K562 (cell line): ENCODE results near the gene ZNF701. TPM values are rescaled to one million over a fixed set of nuclear protein-coding genes. Genes with fewer than 3 reads are reported as not detected.
"Not testable (repeated sequence)": the region's sequence is repeated elsewhere in the genome, so short reads cannot be mapped to it uniquely, and the experiment has no call there.

ENCODE experiments used
- ATAC-seq: fragments of 200-7000 bp; cut with Tn5 transposase; 3 replicates; pipeline ENCODE4 v1.9.1; 2020; ENCODE audit warnings: moderate library complexity
- BruUV-seq: library from RNA; stranded (reverse); fragments of 400-500 nt; replicated peaks from 2 replicates; lab custom pipeline; 2021; lab: Mats Ljungman, UMichigan
- CTCF ChIA-PET: fragments of 300-600 bp; formaldehyde crosslinking; extraction: SDS; loops from one replicate; lab custom pipeline; 2021; ENCODE audit warnings: low intra/inter-chr PET ratio; lab: Yijun Ruan, JAX
- POLR2A ChIA-PET: fragments of 300-600, 350-650 bp; sonication (Branson Sonifier 250); formaldehyde crosslinking; extraction: SDS; loops from one replicate; lab custom pipeline; 2021; ENCODE audit warnings: antibody characterized with exemption, inconsistent platforms; lab: Yijun Ruan, JAX
- DNase-seq, 4 experiments: peaks; one replicate each; pipeline versions ENCODE4 v3.0.0 to v3.0.0-alpha.2; 2011 to 2018; ENCODE audit warnings: low spot score in 3 of 4, mixed read lengths in 3 of 4; ENCODE audit errors: extremely low read depth in 1 of 4
- FAIRE-seq: peaks from 2 replicates; lab custom pipeline; 2011; peaks lifted over from hg19 to GRCh38; lab: Jason Lieb, UNC
- H2AFZ ChIP-seq: 2 replicates; pipeline ENCODE4 v1.6.0; 2011; ENCODE audit warnings: low read depth, low read length, control low read depth, inconsistent platforms
- H3K27ac ChIP-seq: fragments of 200-600 bp; 3 replicates; pipeline ENCODE4 v1.8.0; 2011; ENCODE audit warnings: low read depth, mild to moderate bottlenecking, control low read depth, inconsistent platforms, low read length, moderate library complexity, mixed read lengths; ENCODE audit errors: extremely low read depth
- H3K27me3 ChIP-seq, 2 experiments: fragments of 300-600 bp in 1 of 2; 2 replicates in 1 of 2; 3 replicates in 1 of 2; pipeline versions ENCODE4 v1.6.0 to v1.8.0; 2011; ENCODE audit warnings: inconsistent platforms in 2 of 2, low read length in 2 of 2, mild to moderate bottlenecking in 1 of 2, mixed read lengths in 1 of 2, moderate library complexity in 1 of 2; ENCODE audit not compliant: control insufficient read depth in 2 of 2, insufficient read depth in 2 of 2
- H3K36me3 ChIP-seq: fragments of 300-600 bp; 3 replicates; pipeline ENCODE4 v1.8.0; 2011; ENCODE audit warnings: mild to moderate bottlenecking, low read length, inconsistent platforms; ENCODE audit not compliant: control insufficient read depth, insufficient read depth
- H3K4me1 ChIP-seq, 2 experiments: fragments of 200-600 bp in 1 of 2; replicated peaks in 1 of 2; 2 replicates in 1 of 2; 3 replicates in 1 of 2; pipeline versions ENCODE4 v1.5.1 to v1.8.0; 2011; ENCODE audit warnings: inconsistent platforms in 2 of 2, low read length in 2 of 2, mild to moderate bottlenecking in 1 of 2, mixed read lengths in 1 of 2, moderate library complexity in 1 of 2; ENCODE audit not compliant: control insufficient read depth in 2 of 2, insufficient read depth in 2 of 2
- H3K4me2 ChIP-seq: 2 replicates; pipeline ENCODE4 v1.6.1; 2011; ENCODE audit warnings: low read length, control low read depth, inconsistent platforms, mixed read lengths; ENCODE audit not compliant: insufficient read depth
- H3K4me3 ChIP-seq: fragments of 200-600 bp; sonication (generic), shearing (Covaris generic); 2 replicates; pipeline ENCODE4 v1.5.1; 2016; ENCODE audit warnings: control low read depth, inconsistent platforms
- H3K79me2 ChIP-seq: fragments of 200-600 bp; 3 replicates; pipeline ENCODE4 v1.8.0; 2011; ENCODE audit warnings: low read length, inconsistent platforms; ENCODE audit not compliant: control insufficient read depth, insufficient read depth
- H3K9ac ChIP-seq, 2 experiments: 2 replicates each; pipeline versions ENCODE4 v1.6.0 to v1.6.1; 2011; ENCODE audit warnings: low read depth in 2 of 2, low read length in 2 of 2, control low read depth in 1 of 2, inconsistent platforms in 1 of 2, mild to moderate bottlenecking in 1 of 2, mixed read lengths in 1 of 2; ENCODE audit not compliant: insufficient read depth in 1 of 2
- H3K9me1 ChIP-seq: one replicate; pipeline ENCODE4 v1.6.0; 2011; ENCODE audit warnings: inconsistent platforms, mild to moderate bottlenecking, low read length, moderate library complexity; ENCODE audit not compliant: control insufficient read depth, insufficient read depth
- H3K9me3 ChIP-seq: replicated peaks from 2 replicates; pipeline ENCODE4 v1.5.1; 2011; ENCODE audit warnings: low read depth, low read length, inconsistent platforms; ENCODE audit not compliant: control insufficient read depth, insufficient read depth
- H4K20me1 ChIP-seq: replicated peaks from 2 replicates; pipeline ENCODE4 v1.6.1; 2011; ENCODE audit warnings: low read length, inconsistent platforms, mixed read lengths; ENCODE audit not compliant: control insufficient read depth, insufficient read depth
- WGBS: fragments of 100-300 bp; shearing (Covaris generic); methylation state at CpG from one replicate; pipeline ENCODE4 v1.1.6; 2016; ENCODE audit warnings: low coverage, mixed read lengths; ENCODE audit not compliant: insufficient coverage; ENCODE audit errors: missing lambda C conversion rate; 5-methylcytosine and 5-hydroxymethylcytosine counted together
- in situ Hi-C: fragments of 300-500 bp; cut with MboI; formaldehyde crosslinking; loops from 4 replicates; pipeline ENCODE4 v1.15.0; 2018; ENCODE audit warnings: inconsistent platforms, mixed read lengths
- intact Hi-C: fragments of 100-400 bp; cut with micrococcal nuclease; formaldehyde crosslinking; loops from 2 replicates; pipeline ENCODE4 v1.14.2; 2022
- polyA plus RNA-seq, 8 experiments: library from polyadenylated mRNA; depleted of rRNA in 4 of 8; stranded (reverse) in 5 of 8; unstranded in 3 of 8; fragments of >200 nt; fragmentation: Nextera tagmentation in 2 of 8; fragmentation: Illumina TruSeq in 1 of 8; extraction: Ambion mirVana in 2 of 8; extraction: Trizol in 1 of 8; gene quantifications; 2 replicates each; pipeline versions ENCODE4 v1.2.1 to v1.2.3, GENCODE V29; 2011 to 2014; ENCODE audit warnings: inconsistent platforms in 1 of 8, missing spikeins in 1 of 8
- total RNA-seq, 7 experiments: library from RNA; depleted of rRNA in 6 of 7; stranded (reverse); fragments of >200 nt in 6 of 7; fragmentation: Illumina TruSeq in 2 of 7; extraction: Trizol in 2 of 7; gene quantifications; 2 replicates each; pipeline versions ENCODE4 v1.2.1 to v1.2.3, GENCODE V29; 2011 to 2021; ENCODE audit warnings: low replicate concordance in 1 of 7

Gene ZNF701
- total and polyA plus RNA-seq, 9 of the 15 experiments (the other 6 are each of a cell fraction or from before 2014, with no cell fraction given): 5.3 to 15.9 (median 10.1) TPM

- FAIRE-seq, in situ Hi-C loops: not testable (repeated sequence)
Measured at GRCh38 chr19:52558732-52559445, 11.2 kb upstream of the ZNF701 start.

GRCh38 chr19:52561611-52562010 is 8.5 kb upstream of the ZNF701 start:
- in situ Hi-C loops, intact Hi-C loops, H3K9me1 ChIP-seq, POLR2A ChIA-PET, H3K27me3 ChIP-seq, DNase-seq, H2AFZ ChIP-seq, FAIRE-seq, BruUV-seq, H3K4me1 ChIP-seq, ATAC-seq, CTCF ChIA-PET, H3K79me2 ChIP-seq, H3K9ac ChIP-seq, H4K20me1 ChIP-seq, H3K27ac ChIP-seq, H3K4me2 ChIP-seq, H3K4me3 ChIP-seq: not testable (repeated sequence)
- Histone ChIP-seq H3K36me3 (peaks cover 14% of the 10 kb centered on the region; the same call in 2 of the 3 replicates), H3K9me3 (peaks cover 21% of the 10 kb centered on the region)
- 93% methylated on average over 7 of the region's 8 CpGs for WGBS

More at GRCh38 chr19:52558732-52559445, 11.2 kb upstream of the ZNF701 start:
- H3K9ac ChIP-seq, H3K4me3 ChIP-seq, H3K27ac ChIP-seq, ATAC-seq, intact Hi-C loops, H3K79me2 ChIP-seq, H3K4me2 ChIP-seq, H3K9me1 ChIP-seq, H3K27me3 ChIP-seq, CTCF ChIA-PET, H4K20me1 ChIP-seq, DNase-seq, H3K4me1 ChIP-seq, H2AFZ ChIP-seq, BruUV-seq: not testable (repeated sequence)
- H3K36me3 ChIP-seq: peaks cover 29% of the 10 kb centered on the region
- POLR2A ChIA-PET: interaction anchor here (0.9 kb wide), 1 partner anchor 8 kb away, joined by 3 read pairs; no protein-coding TSS in a partner anchor
- 90% methylated on average over 5 of the region's 5 CpGs for WGBS
- H3K9me3 ChIP-seq: peaks cover 32% of the 10 kb centered on the region
